Smooth muscle cell (in vitro differentiated cells): ENCODE results near the gene WAS. TPM values are rescaled to one million over a fixed set of nuclear protein-coding genes. Genes with fewer than 3 reads are reported as not detected.
A peak's percentile ranks its signal among the peaks of the same experiment; 100 is the strongest.
"Not testable (repeated sequence)": the region's sequence is repeated elsewhere in the genome, so short reads cannot be mapped to it uniquely, and the experiment has no call there.

ENCODE experiments used
- DNase-seq: peaks from one replicate; lab custom pipeline; 2025; ENCODE audit not compliant: unreplicated experiment; lab: John Stamatoyannopoulos, UW
- H2AFZ ChIP-seq: fragments of 200-600 bp; sonication (generic); 2 replicates; pipeline ENCODE4 v1.6.0; 2016; ENCODE audit warnings: antibody characterized with exemption, low read depth, mild to moderate bottlenecking
- H3F3A ChIP-seq: fragments of 200-600 bp; sonication (generic); 2 replicates; pipeline ENCODE4 v1.6.0; 2017; ENCODE audit warnings: antibody characterized with exemption, low read depth
- H3K27ac ChIP-seq: fragments of 200-600 bp; sonication (generic); 2 replicates; pipeline ENCODE4 v1.5.1; 2016; ENCODE audit warnings: low read depth, mild to moderate bottlenecking
- H3K27me3 ChIP-seq: fragments of 200-600 bp; sonication (generic); 2 replicates; pipeline ENCODE4 v1.6.1; 2016; ENCODE audit warnings: low read depth, mild to moderate bottlenecking
- H3K36me3 ChIP-seq: fragments of 200-600 bp; sonication (generic); 2 replicates; pipeline ENCODE4 v1.5.1; 2016; ENCODE audit warnings: low read depth
- H3K4me1 ChIP-seq: fragments of 200-600 bp; sonication (generic); 2 replicates; pipeline ENCODE4 v1.5.1; 2016; ENCODE audit warnings: low read depth
- H3K4me2 ChIP-seq: fragments of 200-600 bp; sonication (generic); 2 replicates; pipeline ENCODE4 v1.6.0; 2016; ENCODE audit warnings: mild to moderate bottlenecking
- H3K4me3 ChIP-seq: fragments of 200-600 bp; sonication (generic); 2 replicates; pipeline ENCODE4 v1.5.1; 2016; ENCODE audit warnings: mild to moderate bottlenecking
- H3K79me2 ChIP-seq: fragments of 200-600 bp; sonication (generic); 2 replicates; pipeline ENCODE4 v1.6.0; 2016; ENCODE audit warnings: low read depth, mild to moderate bottlenecking
- H3K9ac ChIP-seq: fragments of 200-600 bp; sonication (generic); 2 replicates; pipeline ENCODE4 v1.6.0; 2016; ENCODE audit warnings: low read depth
- H3K9me3 ChIP-seq: fragments of 200-600 bp; sonication (generic); replicated peaks from 2 replicates; pipeline ENCODE4 v1.5.1; 2016; ENCODE audit warnings: low read depth
- H4K20me1 ChIP-seq: fragments of 200-600 bp; sonication (generic); 2 replicates; pipeline ENCODE4 v1.6.0; 2016; ENCODE audit warnings: low read depth
- WGBS: methylation state at CpG from one replicate; pipeline ENCODE4 v1.1.7; 2016; ENCODE audit warnings: low lambda C conversion rate; 5-methylcytosine and 5-hydroxymethylcytosine counted together
- polyA plus RNA-seq: library from polyadenylated mRNA; unstranded; fragments of >200 nt; fragmentation: Nextera tagmentation; extraction: Ambion mirVana; gene quantifications from 2 replicates; pipeline ENCODE4 v1.2.1, GENCODE V29; 2016
- total RNA-seq: library from RNA; depleted of rRNA; stranded (reverse); fragments of >200 nt; gene quantifications from 2 replicates; pipeline ENCODE4 v1.2.3, GENCODE V29; 2014
- TF ChIP-seq, protein P1 (sequence below): fragments of 200-600 bp; sonication (generic); IDR thresholded peaks from 2 replicates; pipeline ENCODE4 v1.5.1; 2017; ENCODE audit warnings: borderline replicate concordance, mild to moderate bottlenecking, antibody characterized with exemption; ENCODE audit not compliant: insufficient read depth, poor library complexity, severe bottlenecking

WAS gene
- total and polyA plus RNA-seq, 2 experiments from 2014 or later: 0.24 to 0.54 TPM

DNA sequence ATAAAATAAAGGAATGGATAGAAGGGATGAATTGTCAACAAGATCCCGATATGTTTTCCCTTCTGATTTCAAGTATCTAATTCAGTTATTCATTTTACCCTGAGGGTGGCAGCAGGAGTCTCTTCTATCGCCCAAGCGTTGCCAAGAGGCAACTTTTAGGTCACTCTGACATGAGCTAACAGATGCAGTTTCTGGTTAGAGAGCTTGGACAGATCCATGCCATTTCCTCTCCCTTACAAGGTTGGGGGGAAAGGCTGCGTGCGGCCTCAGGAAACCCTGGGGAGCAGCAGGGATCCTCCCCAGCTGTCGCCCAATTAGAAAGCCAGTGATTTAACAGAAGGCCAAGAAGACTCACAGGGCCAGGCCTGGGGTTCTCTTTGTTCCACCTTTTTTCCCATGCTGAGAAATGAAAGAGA, 35.3 kb upstream of the WAS start:
- TF ChIP-seq, protein P1, sequence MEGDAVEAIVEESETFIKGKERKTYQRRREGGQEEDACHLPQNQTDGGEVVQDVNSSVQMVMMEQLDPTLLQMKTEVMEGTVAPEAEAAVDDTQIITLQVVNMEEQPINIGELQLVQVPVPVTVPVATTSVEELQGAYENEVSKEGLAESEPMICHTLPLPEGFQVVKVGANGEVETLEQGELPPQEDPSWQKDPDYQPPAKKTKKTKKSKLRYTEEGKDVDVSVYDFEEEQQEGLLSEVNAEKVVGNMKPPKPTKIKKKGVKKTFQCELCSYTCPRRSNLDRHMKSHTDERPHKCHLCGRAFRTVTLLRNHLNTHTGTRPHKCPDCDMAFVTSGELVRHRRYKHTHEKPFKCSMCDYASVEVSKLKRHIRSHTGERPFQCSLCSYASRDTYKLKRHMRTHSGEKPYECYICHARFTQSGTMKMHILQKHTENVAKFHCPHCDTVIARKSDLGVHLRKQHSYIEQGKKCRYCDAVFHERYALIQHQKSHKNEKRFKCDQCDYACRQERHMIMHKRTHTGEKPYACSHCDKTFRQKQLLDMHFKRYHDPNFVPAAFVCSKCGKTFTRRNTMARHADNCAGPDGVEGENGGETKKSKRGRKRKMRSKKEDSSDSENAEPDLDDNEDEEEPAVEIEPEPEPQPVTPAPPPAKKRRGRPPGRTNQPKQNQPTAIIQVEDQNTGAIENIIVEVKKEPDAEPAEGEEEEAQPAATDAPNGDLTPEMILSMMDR: peak; percentile 20
- no peaks in the 10 kb centered on the region for H3K9me3 ChIP-seq
- H3K4me1 ChIP-seq: no peaks in the 10 kb centered on the region
- 47% methylated on average over 6 of the region's 6 CpGs for WGBS
- no peak for DNase-seq
- no peaks in the 10 kb centered on the region for H3K36me3 ChIP-seq
- H3K27ac ChIP-seq: no peak overlapping the region
- no peak overlapping the region for H3K4me3 ChIP-seq
- H3K79me2 ChIP-seq: no peaks in the 10 kb centered on the region
- no peak overlapping the region for H2AFZ ChIP-seq
- no peaks in the 10 kb centered on the region for H4K20me1 ChIP-seq
- no peak overlapping the region for H3K9ac ChIP-seq
- H3K27me3 ChIP-seq: no peaks in the 10 kb centered on the region
- H3K4me2 ChIP-seq: no peak overlapping the region
- no peaks in the 10 kb centered on the region for H3F3A ChIP-seq

GRCh38 chrX:48649102-48649501, 34.5 kb upstream of the WAS start:
- H4K20me1 ChIP-seq: no peaks in the 10 kb centered on the region
- DNase-seq: no peak
- H3K4me2 ChIP-seq: no peak overlapping the region
- H3K9me3 ChIP-seq: no peaks in the 10 kb centered on the region
- no peaks in the 10 kb centered on the region for H3K36me3 ChIP-seq
- H3K4me1 ChIP-seq: no peaks in the 10 kb centered on the region
- no peak overlapping the region for H3K27ac ChIP-seq
- H2AFZ ChIP-seq: no peak overlapping the region
- WGBS: 61% methylated on average over 3 of the region's 3 CpGs
- no peaks in the 10 kb centered on the region for H3F3A ChIP-seq
- H3K79me2 ChIP-seq: no peaks in the 10 kb centered on the region
- TF ChIP-seq, protein P1: no peak
- H3K4me3 ChIP-seq: no peak overlapping the region
- H3K9ac ChIP-seq: no peak overlapping the region
- H3K27me3 ChIP-seq: no peaks in the 10 kb centered on the region

DNA sequence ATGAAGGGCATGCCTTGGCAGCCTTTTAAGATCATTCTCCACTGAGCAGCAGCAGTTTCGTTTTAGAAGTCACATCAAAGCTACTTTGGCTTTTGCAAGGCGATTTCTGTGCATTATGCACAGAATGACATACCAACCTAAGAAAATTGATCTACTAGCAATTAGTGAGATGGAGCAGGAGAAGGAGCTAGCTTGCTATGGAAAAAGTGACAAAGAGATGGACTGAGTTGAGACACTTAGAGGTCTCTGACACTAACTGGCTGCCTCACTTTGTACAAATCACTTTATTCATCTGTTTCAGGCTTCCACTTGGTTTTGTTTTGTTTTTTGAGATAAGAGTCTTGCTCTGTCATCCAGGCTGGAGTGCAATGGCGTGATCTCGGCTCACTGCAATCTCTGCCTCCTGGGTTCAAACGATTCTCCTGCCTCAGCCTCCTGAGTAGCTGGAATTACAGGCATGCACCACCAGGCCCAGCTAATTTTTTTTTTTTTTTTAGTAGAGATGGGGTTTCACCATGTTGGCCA, 31.5 kb upstream of the WAS start:
- not testable (repeated sequence) for H3K9me3 ChIP-seq, H3K36me3 ChIP-seq, H3K4me2 ChIP-seq, H3F3A ChIP-seq, H3K27me3 ChIP-seq, H3K9ac ChIP-seq, DNase-seq, H4K20me1 ChIP-seq, H3K4me1 ChIP-seq, H3K27ac ChIP-seq, H2AFZ ChIP-seq, H3K79me2 ChIP-seq, H3K4me3 ChIP-seq
- 67% methylated on average over 5 of the region's 5 CpGs for WGBS

DNA sequence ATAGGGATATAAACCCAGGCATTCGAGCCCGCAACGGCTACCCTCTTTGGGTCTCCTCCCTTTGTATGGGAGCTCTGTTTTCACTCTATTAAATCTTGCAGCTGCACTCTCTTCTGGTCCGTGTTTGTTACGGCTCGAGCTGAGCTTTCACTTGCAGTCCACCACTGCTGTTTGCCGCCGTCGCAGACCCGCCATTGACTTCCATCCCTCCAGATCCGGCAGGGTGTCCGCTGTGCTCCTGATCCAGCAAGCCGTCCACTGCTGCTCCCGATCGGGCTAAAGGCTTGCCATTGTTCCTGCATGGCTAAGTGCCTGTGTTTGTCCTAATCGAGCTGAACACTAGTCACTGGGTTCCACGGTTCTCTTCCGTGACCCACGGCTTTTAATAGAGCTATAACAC, 28.9 kb upstream of the WAS start:
- H3K79me2 ChIP-seq, DNase-seq, H2AFZ ChIP-seq, H3K27me3 ChIP-seq, H3K4me3 ChIP-seq, H4K20me1 ChIP-seq, H3K4me1 ChIP-seq, H3F3A ChIP-seq, H3K4me2 ChIP-seq, H3K36me3 ChIP-seq, H3K27ac ChIP-seq, H3K9ac ChIP-seq, H3K9me3 ChIP-seq: not testable (repeated sequence)
- WGBS: 84% methylated on average over 19 of the region's 19 CpGs

DNA sequence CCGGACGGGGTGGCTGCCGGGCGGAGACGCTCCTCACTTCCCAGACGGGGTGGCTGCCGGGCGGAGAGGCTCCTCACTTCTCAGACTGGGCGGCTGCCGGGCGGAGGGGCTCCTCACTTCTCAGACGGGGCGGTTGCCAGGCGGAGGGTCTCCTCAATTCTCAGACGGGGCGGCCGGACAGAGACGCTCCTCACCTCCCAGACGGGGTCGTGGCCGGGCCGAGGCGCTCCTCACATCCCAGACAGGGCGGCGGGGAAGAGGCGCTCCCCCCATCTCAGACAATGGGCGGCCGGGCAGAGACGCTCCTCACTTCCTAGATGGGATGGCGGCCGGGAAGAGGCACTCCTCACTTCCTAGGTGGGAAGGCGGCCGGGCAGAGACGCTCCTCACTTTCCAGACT, 23.9 kb upstream of the WAS start:
- H4K20me1 ChIP-seq, H3K4me2 ChIP-seq, H3K79me2 ChIP-seq, H3F3A ChIP-seq, H2AFZ ChIP-seq, H3K27me3 ChIP-seq, H3K27ac ChIP-seq, H3K4me3 ChIP-seq, H3K9ac ChIP-seq, H3K4me1 ChIP-seq, DNase-seq, H3K36me3 ChIP-seq, H3K9me3 ChIP-seq: not testable (repeated sequence)
- 94% methylated on average over 27 of the region's 34 CpGs for WGBS
